Measurements from ENCODE around the gene BSDC1. TPM values are rescaled to one million over a fixed set of nuclear protein-coding genes. Genes with fewer than 3 reads are reported as not detected.

The BSDC1 gene
- total RNA-seq, 1 experiment from 2014 or later: 44.3 TPM

- TF ChIP-seq HMGXB4 (CRISPR knock-in tag; IDR thresholded peaks at IDR 0.05) (peak; percentile 59; the same call in 1 of the 2 replicates), STAT6 (CRISPR knock-in tag; conservative IDR thresholded peaks at IDR 0.05; ENCODE audit: low read depth) (no peak), ATF3 (CRISPR knock-in tag; conservative IDR thresholded peaks at IDR 0.05) (no peak), E2F4 (CRISPR knock-in tag; IDR thresholded peaks at IDR 0.05; ENCODE audit: borderline replicate concordance, low read depth) (no peak), SMAD4 (CRISPR knock-in tag; IDR thresholded peaks at IDR 0.05) (no peak), TCF7 (CRISPR knock-in tag; IDR thresholded peaks at IDR 0.05; ENCODE audit: low read depth) (no peak), ZNF232 (CRISPR knock-in tag; IDR thresholded peaks at IDR 0.05) (no peak), RELA (CRISPR knock-in tag; IDR thresholded peaks at IDR 0.05; ENCODE audit: borderline replicate concordance) (no peak), FOXP4 (CRISPR knock-in tag; IDR thresholded peaks at IDR 0.05) (0 out of 2 replicates have a peak, but pooled peaks have one; percentile 19), E2F5 (CRISPR knock-in tag; IDR thresholded peaks at IDR 0.05) (peak; percentile 48; the same call in 1 of the 2 replicates), CTCF (IDR thresholded peaks at IDR 0.05) (0 out of 2 replicates have a peak, but pooled peaks have one; percentile 26), CDX4 (CRISPR knock-in tag; IDR thresholded peaks at IDR 0.05; ENCODE audit: borderline replicate concordance) (no peak), AR (CRISPR knock-in tag; IDR thresholded peaks at IDR 0.05) (no peak), NFATC4 (CRISPR knock-in tag; IDR thresholded peaks at IDR 0.05) (no peak), NFYB (CRISPR knock-in tag; conservative IDR thresholded peaks at IDR 0.05; ENCODE audit: low read depth) (no peak), JAZF1 (CRISPR knock-in tag; IDR thresholded peaks at IDR 0.05) (no peak), IRF2 (CRISPR knock-in tag; IDR thresholded peaks at IDR 0.05; ENCODE audit: borderline replicate concordance, low read depth) (no peak), ZNF423 (CRISPR knock-in tag; IDR thresholded peaks at IDR 0.05) (peak; percentile 30; the same call in 1 of the 2 replicates), ERG (CRISPR knock-in tag; IDR thresholded peaks at IDR 0.05) (no peak; the same call in 1 of the 2 replicates), OVOL2 (CRISPR knock-in tag; IDR thresholded peaks at IDR 0.05; ENCODE audit: borderline replicate concordance) (no peak)
These were observed 59.2 kb downstream of the BSDC1 start (continued) for GRCh38 chr1:32334864-32335534.
